Adrenal gland (tissue), 5 donors: ENCODE measurements around the gene MSANTD2.

Experiments used
- POLR2A ChIP-seq, 2 donors: fragments of 450-650 bp; IDR thresholded peaks; one replicate each; pipeline ENCODE4 v1.6.1; 2017; ENCODE audit warnings: antibody characterized with exemption in 2 of 2, mild to moderate bottlenecking in 2 of 2, moderate library complexity in 1 of 2
- TF ChIP-seq, protein P1 (sequence below), 6 experiments: fragments of 450-650 bp in 4 of 6; fragments of 200-600 bp in 2 of 6; sonication (generic) in 1 of 6; IDR thresholded peaks; 1 replicate in 5 of 6; 2 replicates in 1 of 6; pipeline versions ENCODE4 v1.5.1 to v1.8.0; 2016 to 2021; ENCODE audit warnings: antibody characterized with exemption in 6 of 6, mild to moderate bottlenecking in 2 of 6, moderate library complexity in 1 of 6
- donor health status: DM: no; HTN: no; CAD: no.

- no peak for TF ChIP-seq POLR2A (IDR thresholded peaks at IDR 0.05)
- TF ChIP-seq, protein P1, sequence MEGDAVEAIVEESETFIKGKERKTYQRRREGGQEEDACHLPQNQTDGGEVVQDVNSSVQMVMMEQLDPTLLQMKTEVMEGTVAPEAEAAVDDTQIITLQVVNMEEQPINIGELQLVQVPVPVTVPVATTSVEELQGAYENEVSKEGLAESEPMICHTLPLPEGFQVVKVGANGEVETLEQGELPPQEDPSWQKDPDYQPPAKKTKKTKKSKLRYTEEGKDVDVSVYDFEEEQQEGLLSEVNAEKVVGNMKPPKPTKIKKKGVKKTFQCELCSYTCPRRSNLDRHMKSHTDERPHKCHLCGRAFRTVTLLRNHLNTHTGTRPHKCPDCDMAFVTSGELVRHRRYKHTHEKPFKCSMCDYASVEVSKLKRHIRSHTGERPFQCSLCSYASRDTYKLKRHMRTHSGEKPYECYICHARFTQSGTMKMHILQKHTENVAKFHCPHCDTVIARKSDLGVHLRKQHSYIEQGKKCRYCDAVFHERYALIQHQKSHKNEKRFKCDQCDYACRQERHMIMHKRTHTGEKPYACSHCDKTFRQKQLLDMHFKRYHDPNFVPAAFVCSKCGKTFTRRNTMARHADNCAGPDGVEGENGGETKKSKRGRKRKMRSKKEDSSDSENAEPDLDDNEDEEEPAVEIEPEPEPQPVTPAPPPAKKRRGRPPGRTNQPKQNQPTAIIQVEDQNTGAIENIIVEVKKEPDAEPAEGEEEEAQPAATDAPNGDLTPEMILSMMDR (IDR thresholded peaks at IDR 0.05), result no peak
Observed at GRCh38 chr11:124751741-124752470, 48.3 kb downstream of the MSANTD2 start, which contains the start of gene VSIG2.
